Endodermal cell (in vitro differentiated cells): ENCODE data around the gene TMEM80. TPM values are rescaled to one million over a fixed set of nuclear protein-coding genes. Genes with fewer than 3 reads are reported as not detected.

Experiments
- DNase-seq: peaks from one replicate; pipeline ENCODE4 v3.0.0-alpha.2; 2017
- H3K27ac ChIP-seq: 2 replicates; pipeline ENCODE4 v1.5.1; 2013; ENCODE audit warnings: mild to moderate bottlenecking, low read depth, low read length, moderate library complexity
- H3K27me3 ChIP-seq: 2 replicates; pipeline ENCODE4 v1.6.1; 2013; ENCODE audit warnings: mild to moderate bottlenecking, low read length, moderate library complexity; ENCODE audit not compliant: insufficient read depth, control insufficient read depth, poor library complexity, severe bottlenecking
- H3K36me3 ChIP-seq: 2 replicates; pipeline ENCODE4 v1.7.0; 2013; ENCODE audit warnings: mild to moderate bottlenecking, low read length, moderate library complexity; ENCODE audit not compliant: control insufficient read depth, insufficient read depth
- H3K4me1 ChIP-seq: one replicate; pipeline ENCODE4 v1.7.0; 2013; ENCODE audit warnings: low read length; ENCODE audit not compliant: control insufficient read depth, insufficient read depth
- H3K4me3 ChIP-seq: 2 replicates; pipeline ENCODE4 v1.5.1; 2013; ENCODE audit warnings: mild to moderate bottlenecking, low read length, moderate library complexity
- H3K9ac ChIP-seq: 2 replicates; pipeline ENCODE4 v1.6.1; 2013; ENCODE audit warnings: mild to moderate bottlenecking, low read length, moderate library complexity; ENCODE audit not compliant: poor library complexity, severe bottlenecking; ENCODE audit errors: extremely low read depth
- H3K9me3 ChIP-seq: 2 replicates; pipeline ENCODE4 v1.6.1; 2013; ENCODE audit warnings: mild to moderate bottlenecking, low read length, moderate library complexity; ENCODE audit not compliant: control insufficient read depth
- H3K27ac Mint-ChIP-seq: 2 replicates; pipeline ENCODE4 v1.8.0; 2020; ENCODE audit warnings: mixed read lengths
- H3K27me3 Mint-ChIP-seq: 2 replicates; pipeline ENCODE4 v1.8.0; 2021; ENCODE audit warnings: mild to moderate bottlenecking, mixed read lengths; ENCODE audit not compliant: insufficient read depth
- H3K36me3 Mint-ChIP-seq: 2 replicates; pipeline ENCODE4 v1.8.0; 2020; ENCODE audit warnings: low read depth, mixed read lengths
- H3K4me1 Mint-ChIP-seq: 2 replicates; pipeline ENCODE4 v1.8.0; 2020; ENCODE audit warnings: mixed read lengths
- H3K4me3 Mint-ChIP-seq: 2 replicates; pipeline ENCODE4 v1.8.0; 2020; ENCODE audit warnings: mild to moderate bottlenecking, moderate library complexity, mixed read lengths
- H3K9me3 Mint-ChIP-seq: 2 replicates; pipeline ENCODE4 v1.8.0; 2020; ENCODE audit warnings: mild to moderate bottlenecking, mixed read lengths
- WGBS, 2 experiments: methylation state at CpG; one replicate each; pipeline versions ENCODE4 v1.1.5 to v1.1.7; 2013; ENCODE audit warnings: missing lambda C conversion rate in 2 of 2, mixed read lengths in 1 of 2; ENCODE audit not compliant: insufficient coverage in 1 of 2, insufficient read length in 1 of 2; 5-methylcytosine and 5-hydroxymethylcytosine counted together
- total RNA-seq, 2 donors: library from RNA; stranded (reverse); fragmentation: NEBNext Ultra II Directional in 1 of 2; extraction: Animal tissue kit (Norgen Biotek cat#: 25700) in 1 of 2; gene quantifications; 2 replicates in 1 of 2; 3 replicates in 1 of 2; pipeline ENCODE4 v1.2.1, GENCODE V29; 2021
- TF ChIP-seq, protein P1 (sequence below): fragments of 200-600 bp; sonication (generic); conservative IDR thresholded peaks from 2 replicates; pipeline ENCODE4 v1.5.0; 2021; ENCODE audit warnings: antibody characterized with exemption, mild to moderate bottlenecking

Gene TMEM80
- total RNA-seq, 2 donors from 2014 or later: 13.2 to 19.1 TPM

DNA sequence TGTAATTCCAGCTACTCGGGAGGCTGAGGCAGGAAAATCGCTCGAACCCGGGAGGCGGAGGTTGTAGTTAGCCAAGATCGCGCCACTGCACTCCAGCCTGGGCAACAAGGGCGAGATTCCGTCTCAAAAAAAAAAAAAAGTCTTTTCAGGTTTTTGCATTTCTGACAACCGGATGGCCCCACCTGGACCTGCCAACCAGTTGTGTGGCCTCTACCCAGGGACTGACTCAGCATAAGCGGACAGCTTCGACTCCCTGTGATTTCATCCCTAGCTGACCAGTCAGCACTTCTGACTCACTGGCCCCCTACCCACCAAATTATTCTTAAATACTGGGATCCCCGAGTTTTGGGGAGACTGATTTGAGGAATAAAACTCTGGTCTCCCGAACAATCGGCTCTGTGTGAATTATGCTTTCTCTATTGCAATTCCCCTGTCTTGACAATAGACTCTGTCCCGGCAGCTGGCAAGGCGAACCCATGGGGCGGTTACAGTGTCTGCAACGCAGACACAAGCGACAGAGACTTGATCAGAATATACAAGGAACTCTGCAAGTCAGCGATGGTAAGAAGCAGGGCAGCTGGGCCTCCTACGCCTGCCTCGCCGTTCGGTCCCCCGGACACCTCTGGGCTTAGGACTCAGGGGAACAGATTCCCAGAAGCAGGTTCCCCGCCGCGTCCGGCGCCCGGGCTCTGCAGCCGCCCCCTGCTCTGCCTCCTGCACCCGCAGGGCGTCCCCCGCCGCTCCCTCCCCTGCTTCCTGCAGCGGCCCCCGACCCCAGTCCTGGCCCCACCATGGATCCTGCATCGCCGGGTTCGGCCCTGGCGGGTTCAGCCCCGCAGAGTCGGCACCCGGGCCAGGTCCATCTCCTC lies 50.9 kb downstream of the TMEM80 start:
- Mint-ChIP-seq H3K36me3 (peaks cover 8% of the 10 kb centered on the region), H3K27me3 (no peaks in the 10 kb centered on the region), H3K4me3 (peak overlapping the region; percentile 73), H3K27ac (peak overlapping the region; percentile 93), H3K4me1 (peaks cover 12% of the 10 kb centered on the region), H3K9me3 (no peaks in the 10 kb centered on the region)
- H3K27ac ChIP-seq: peak overlapping the region; percentile 84
- no peaks in the 10 kb centered on the region for H3K36me3 ChIP-seq
- H3K27me3 ChIP-seq: no peaks in the 10 kb centered on the region
- DNase-seq: peak; percentile 73
- TF ChIP-seq, protein P1, sequence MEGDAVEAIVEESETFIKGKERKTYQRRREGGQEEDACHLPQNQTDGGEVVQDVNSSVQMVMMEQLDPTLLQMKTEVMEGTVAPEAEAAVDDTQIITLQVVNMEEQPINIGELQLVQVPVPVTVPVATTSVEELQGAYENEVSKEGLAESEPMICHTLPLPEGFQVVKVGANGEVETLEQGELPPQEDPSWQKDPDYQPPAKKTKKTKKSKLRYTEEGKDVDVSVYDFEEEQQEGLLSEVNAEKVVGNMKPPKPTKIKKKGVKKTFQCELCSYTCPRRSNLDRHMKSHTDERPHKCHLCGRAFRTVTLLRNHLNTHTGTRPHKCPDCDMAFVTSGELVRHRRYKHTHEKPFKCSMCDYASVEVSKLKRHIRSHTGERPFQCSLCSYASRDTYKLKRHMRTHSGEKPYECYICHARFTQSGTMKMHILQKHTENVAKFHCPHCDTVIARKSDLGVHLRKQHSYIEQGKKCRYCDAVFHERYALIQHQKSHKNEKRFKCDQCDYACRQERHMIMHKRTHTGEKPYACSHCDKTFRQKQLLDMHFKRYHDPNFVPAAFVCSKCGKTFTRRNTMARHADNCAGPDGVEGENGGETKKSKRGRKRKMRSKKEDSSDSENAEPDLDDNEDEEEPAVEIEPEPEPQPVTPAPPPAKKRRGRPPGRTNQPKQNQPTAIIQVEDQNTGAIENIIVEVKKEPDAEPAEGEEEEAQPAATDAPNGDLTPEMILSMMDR: no peak
- H3K4me1 ChIP-seq: peaks cover 7% of the 10 kb centered on the region
- H3K9ac ChIP-seq: peak overlapping the region; percentile 47
- peak overlapping the region; percentile 93 for H3K4me3 ChIP-seq
- WGBS, 2 experiments: 27 to 42% methylated on average over 21 to 46 of the region's 46 CpGs
- H3K9me3 ChIP-seq: peaks cover 4% of the 10 kb centered on the region

DNA sequence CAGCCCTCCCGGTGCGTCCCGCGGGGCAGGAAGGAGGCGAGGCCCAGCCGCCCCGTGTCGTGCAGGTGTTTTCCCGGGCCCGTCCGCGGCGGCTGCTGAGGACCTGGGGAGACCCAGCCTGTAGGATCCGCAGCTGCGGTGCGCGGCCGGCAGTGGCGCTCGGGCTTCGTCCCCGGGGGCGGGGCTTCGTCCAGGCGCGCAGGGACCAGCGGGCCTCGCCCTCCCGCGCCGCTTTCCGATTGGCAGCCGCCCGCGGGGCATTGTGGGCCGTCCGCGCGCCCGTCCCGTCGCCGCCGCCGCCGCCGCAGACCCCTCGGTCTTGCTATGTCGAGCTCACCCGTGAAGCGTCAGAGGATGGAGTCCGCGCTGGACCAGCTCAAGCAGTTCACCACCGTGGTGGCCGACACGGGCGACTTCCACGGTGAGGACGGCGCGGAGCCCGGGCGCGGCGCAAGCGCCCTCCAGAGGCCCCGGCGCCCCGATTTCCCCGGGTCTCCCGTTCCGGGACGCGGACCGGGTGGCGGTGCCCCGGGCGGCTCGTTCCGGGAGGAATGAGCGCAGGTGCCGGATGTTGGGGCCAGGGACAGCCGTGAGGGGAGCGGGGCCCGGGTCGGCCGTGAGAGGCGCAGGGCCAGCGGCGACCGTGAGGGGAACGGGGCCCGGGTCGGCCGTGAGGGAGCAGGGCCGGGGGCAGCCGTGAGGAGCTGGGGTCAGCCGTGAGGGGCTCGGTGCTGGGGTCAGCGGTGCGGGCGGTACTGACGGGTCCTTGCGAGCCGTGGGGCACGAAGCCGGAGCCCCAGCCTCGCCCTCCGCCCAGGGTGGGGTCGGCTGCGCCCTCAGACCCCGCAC lies 51.8 kb downstream of the TMEM80 start, which contains the start of gene TALDO1:
TALDO1 (plus strand) TSS at position 307 of the 849 bp plus-strand sequence; CDS start at position 325, 18 bp downstream.
- Histone ChIP-seq H3K27me3 (no peaks in the 10 kb centered on the region), H3K9ac (peak within 1 kb of the TSS; percentile 63), H3K36me3 (no peaks in the 10 kb centered on the region), H3K4me1 (peaks cover 5% of the 10 kb centered on the region), H3K27ac (peak within 1 kb of the TSS; percentile 84), H3K9me3 (no peaks in the 10 kb centered on the region), H3K4me3 (peak within 1 kb of the TSS; percentile 93)
- peak; percentile 97 for DNase-seq
- Mint-ChIP-seq H3K27me3 (no peaks in the 10 kb centered on the region), H3K4me3 (peak within 1 kb of the TSS; percentile 73), H3K36me3 (peaks cover 10% of the 10 kb centered on the region), H3K27ac (peak within 1 kb of the TSS; percentile 93), H3K9me3 (no peaks in the 10 kb centered on the region), H3K4me1 (peaks cover 12% of the 10 kb centered on the region)
- WGBS, 2 experiments: 0% methylated on average over 61 to 112 of the region's 112 CpGs
- TF ChIP-seq, protein P1: peak; percentile 27

DNA sequence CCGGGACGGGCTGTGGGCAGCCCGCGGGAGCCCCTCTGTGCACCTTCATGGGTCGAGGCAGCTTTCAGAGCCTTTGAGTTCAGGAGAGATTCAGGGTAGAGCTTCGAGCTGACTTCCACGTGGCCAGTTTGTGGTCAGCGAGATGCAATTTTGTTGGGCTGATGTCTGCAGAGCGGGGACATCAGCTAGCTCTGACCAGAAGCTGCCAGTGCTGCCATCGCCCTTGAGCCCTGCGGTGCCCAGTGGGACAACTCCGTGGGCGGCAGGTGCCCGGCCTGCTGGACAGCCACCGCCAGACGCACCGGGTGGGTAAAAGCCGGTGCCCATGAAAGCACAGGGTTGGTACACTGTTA lies 52.4 kb downstream of the TMEM80 start:
- no peaks in the 10 kb centered on the region for H3K27me3 Mint-ChIP-seq
- no peak overlapping the region for H3K27ac ChIP-seq
- H3K27me3 ChIP-seq: no peaks in the 10 kb centered on the region
- peak; percentile 58 for DNase-seq
- H3K9me3 ChIP-seq: no peaks in the 10 kb centered on the region
- H3K4me1 Mint-ChIP-seq: peaks cover 12% of the 10 kb centered on the region
- H3K27ac Mint-ChIP-seq: peak overlapping the region; percentile 85
- H3K9ac ChIP-seq: peak overlapping the region; percentile 63
- peaks cover 4% of the 10 kb centered on the region for H3K4me1 ChIP-seq
- peaks cover 16% of the 10 kb centered on the region for H3K36me3 Mint-ChIP-seq
- TF ChIP-seq, protein P1: no peak
- WGBS, 2 experiments: 3 to 10% methylated on average over 6 to 18 of the region's 18 CpGs
- H3K4me3 Mint-ChIP-seq: peak overlapping the region; percentile 73
- H3K9me3 Mint-ChIP-seq: no peaks in the 10 kb centered on the region
- peak overlapping the region; percentile 93 for H3K4me3 ChIP-seq
- H3K36me3 ChIP-seq: peaks cover 3% of the 10 kb centered on the region
